ENCODE data around the gene ALDH7A1. TPM values are rescaled to one million over a fixed set of nuclear protein-coding genes. Genes with fewer than 3 reads are reported as not detected.
A peak's percentile ranks its signal among the peaks of the same experiment; 100 is the strongest.

ALDH7A1 gene
- total RNA-seq, 1 experiment from 2014 or later: 148 TPM

- H3T11ph ChIP-seq (ENCODE audit: low read length): no peak overlapping the region
- H2AFZ ChIP-seq (ENCODE audit: low read length): no peak overlapping the region
- H3K4ac ChIP-seq (ENCODE audit: low read depth, low read length): no peak overlapping the region
- H2BK15ac ChIP-seq (ENCODE audit: low read depth, low read length): no peak overlapping the region
- no peak overlapping the region for H3K14ac ChIP-seq (ENCODE audit: insufficient read depth, low read length)
- H4K20me1 ChIP-seq (ENCODE audit: control insufficient read depth, insufficient read depth, insufficient read length): no peaks in the 10 kb centered on the region
- no peaks in the 10 kb centered on the region for H3K23me2 ChIP-seq (ENCODE audit: insufficient read length, low read depth, low read length, poor library complexity, severe bottlenecking)
- H3K4me2 ChIP-seq (ENCODE audit: insufficient read depth, insufficient read length, low read length): no peak overlapping the region
- no peak overlapping the region for H4K91ac ChIP-seq (ENCODE audit: insufficient read length, low read depth, low read length)
- peaks cover 3% of the 10 kb centered on the region for H3K79me1 ChIP-seq (ENCODE audit: insufficient read depth, low read depth, low read length, poor library complexity, severe bottlenecking)
- H2BK12ac ChIP-seq (ENCODE audit: insufficient read length, low read depth, low read length): no peak overlapping the region
- no peak overlapping the region for H2BK5ac ChIP-seq (ENCODE audit: insufficient read length, low read length)
- no peak for TF ChIP-seq CTCF (conservative IDR thresholded peaks at IDR 0.05)
- H4K8ac ChIP-seq (replicated peaks; ENCODE audit: insufficient read length, low read depth, low read length): no peak overlapping the region
- no peak overlapping the region for H3K56ac ChIP-seq (ENCODE audit: insufficient read length, low read depth, low read length)
- no peaks in the 10 kb centered on the region for H3K9me3 Mint-ChIP-seq
- H3K9ac ChIP-seq (ENCODE audit: extremely low read depth, insufficient read length, low read length): no peak overlapping the region
- no peaks in the 10 kb centered on the region for H3K9me3 ChIP-seq (ENCODE audit: control insufficient read depth, low read depth, low read length)
- H3K4me3 Mint-ChIP-seq: peak overlapping the region in 1 of 2 experiments; percentile 6; a peak in 1 of 5 replicates
- no peak overlapping the region for H4K5ac ChIP-seq (ENCODE audit: insufficient read length, low read depth, low read length)
- H3K4me1 ChIP-seq (ENCODE audit: insufficient read depth, low read length): peaks cover 6% of the 10 kb centered on the region
- H3K27me3 ChIP-seq (ENCODE audit: insufficient read depth, low read length): no peaks in the 10 kb centered on the region
- peaks cover 14 to 23% of the 10 kb centered on the region in 2 experiments for H3K4me1 Mint-ChIP-seq
- no peak overlapping the region for H3K27ac ChIP-seq (ENCODE audit: insufficient read length, low read depth, low read length)
- H3K18ac ChIP-seq (ENCODE audit: insufficient read length, low read depth, low read length): no peak overlapping the region
- no peaks in the 10 kb centered on the region for H3K27me3 Mint-ChIP-seq (ENCODE audit: low read depth)
- no peak overlapping the region for H2AK5ac ChIP-seq (ENCODE audit: insufficient read length, low read length)
- no peaks in the 10 kb centered on the region for H3K79me2 ChIP-seq (ENCODE audit: insufficient read depth, low read length)
- H3K27ac Mint-ChIP-seq: peak overlapping the region; percentile 13 to 58 (median 44); a peak in 6 of 7 replicates
- peaks cover 39 to 81% (median 78%) of the 10 kb centered on the region in 3 experiments; a peak in 6 of 7 replicates for H3K36me3 Mint-ChIP-seq (ENCODE audit: insufficient read depth in 1 of 3, low read depth in 3 of 3)
- H2BK120ac ChIP-seq (ENCODE audit: low read depth, low read length, poor library complexity, severe bottlenecking): no peak overlapping the region
- WGBS (ENCODE audit: extremely low coverage, insufficient read length, low lambda C conversion rate): no CpG with 5 or more reads among the region's 4 CpGs
- no peak overlapping the region for H3K23ac ChIP-seq (ENCODE audit: insufficient read length, low read depth, low read length)
- H2BK20ac ChIP-seq (ENCODE audit: low read depth, low read length, poor library complexity, severe bottlenecking): no peak overlapping the region
- no peak for DNase-seq
Observed at GRCh38 chr5:126568206-126568755, 26.7 kb downstream of the ALDH7A1 start.
